Gastroesophageal sphincter (tissue), 4 donors: ENCODE results near the gene PLEKHM3. TPM values are rescaled to one million over a fixed set of nuclear protein-coding genes. Genes with fewer than 3 reads are reported as not detected.

Experiments used
- ATAC-seq: fragments of 150-250 bp; one replicate; pipeline ENCODE4 v1.9.1; 2016; ENCODE audit warnings: mild to moderate bottlenecking, moderate library complexity
- H3K27ac ChIP-seq, 4 donors: fragments of 200-600 bp; sonication (generic) in 3 of 4; 1 replicate in 3 of 4; 2 replicates in 1 of 4; pipeline ENCODE4 v1.5.1; 2016 to 2019
- H3K27me3 ChIP-seq: fragments of 200-600 bp; sonication (generic); one replicate; pipeline ENCODE4 v1.5.1; 2019
- H3K36me3 ChIP-seq, 2 donors: fragments of 200-600 bp; sonication (generic); one replicate each; pipeline ENCODE4 v1.5.1; 2019; ENCODE audit warnings: control low read depth in 1 of 2
- H3K4me1 ChIP-seq, 3 donors: fragments of 200-600 bp; sonication (generic); 1 replicate in 2 of 3; 2 replicates in 1 of 3; pipeline ENCODE4 v1.5.1; 2016 to 2019; ENCODE audit warnings: control low read depth in 2 of 3
- H3K4me3 ChIP-seq, 2 donors: fragments of 200-600 bp; sonication (generic); one replicate each; pipeline ENCODE4 v1.5.1; 2019; ENCODE audit warnings: mild to moderate bottlenecking in 1 of 2, moderate library complexity in 1 of 2
- H3K9me3 ChIP-seq, 3 donors: fragments of 200-600 bp; sonication (generic); one replicate each; pipeline ENCODE4 v1.5.1; 2017 to 2019; ENCODE audit warnings: control low read depth in 2 of 3
- CTCF ChIP-seq, 4 experiments: fragments of 200-600 bp in 2 of 4; fragments of 450-650 bp in 2 of 4; sonication (generic) in 1 of 4; IDR thresholded peaks; one replicate each; pipeline ENCODE4 v1.5.1; 2017 to 2019; ENCODE audit warnings: antibody characterized with exemption in 4 of 4, mild to moderate bottlenecking in 2 of 4, moderate library complexity in 2 of 4
- EP300 ChIP-seq: sonication (generic); formaldehyde crosslinking; IDR thresholded peaks from one replicate; pipeline ENCODE4 v1.6.1; 2017; ENCODE audit warnings: antibody characterized with exemption, mild to moderate bottlenecking
- POLR2A ChIP-seq, 2 donors: fragments of 450-650 bp; IDR thresholded peaks; one replicate each; pipeline ENCODE4 v1.6.1; 2017; ENCODE audit warnings: antibody characterized with exemption in 2 of 2, mild to moderate bottlenecking in 2 of 2, moderate library complexity in 1 of 2
- POLR2AphosphoS5 ChIP-seq: sonication (generic); formaldehyde crosslinking; IDR thresholded peaks from one replicate; pipeline ENCODE4 v1.6.1; 2017; ENCODE audit warnings: antibody characterized with exemption
- WGBS, 2 donors: methylation state at CpG; one replicate each; pipeline ENCODE4 v1.1.5; 2018; ENCODE audit warnings: low coverage in 1 of 2; 5-methylcytosine and 5-hydroxymethylcytosine counted together
- total RNA-seq, 4 donors: library from RNA; depleted of rRNA; stranded (reverse); fragments of >200 nt; gene quantifications; one replicate each; pipeline ENCODE4 v1.1.0, GENCODE V29; 2016

The PLEKHM3 gene
- total RNA-seq, 4 donors from 2014 or later = 21.4 to 35.5 (median 29.7) TPM

- no peak overlapping the region for H3K27ac ChIP-seq
- peaks cover 0 to 8% of the 10 kb centered on the region in 2 donors for H3K36me3 ChIP-seq
- H3K9me3 ChIP-seq = no peaks in the 10 kb centered on the region
- ATAC-seq = no peak
- 90 to 93% methylated on average over 2 to 16 of the region's 29 CpGs for WGBS, 2 donors
- no peak overlapping the region for H3K4me3 ChIP-seq
- peaks cover 2 to 60% (median 3%) of the 10 kb centered on the region in 3 donors for H3K4me1 ChIP-seq
- TF ChIP-seq POLR2AphosphoS5 = no peak
- no peak for TF ChIP-seq CTCF (IDR thresholded peaks at IDR 0.05)
- TF ChIP-seq EP300 = no peak
- TF ChIP-seq POLR2A (IDR thresholded peaks at IDR 0.05) = no peak
- H3K27me3 ChIP-seq = no peaks in the 10 kb centered on the region
Measured at GRCh38 chr2:207930747-207931146, 94.6 kb downstream of the PLEKHM3 start.

GRCh38 chr2:207929923-207930322 is 95.4 kb downstream of the PLEKHM3 start:
- H3K27ac ChIP-seq = no peak overlapping the region
- TF ChIP-seq EP300 (no peak), POLR2AphosphoS5 (peak; percentile 59), CTCF (IDR thresholded peaks at IDR 0.05) (no peak)
- no peaks in the 10 kb centered on the region for H3K27me3 ChIP-seq
- WGBS, 2 donors = 91 to 94% methylated on average over 3 of the region's 3 CpGs
- no peak overlapping the region for H3K4me3 ChIP-seq
- no peaks in the 10 kb centered on the region for H3K9me3 ChIP-seq
- ATAC-seq = no peak
- peaks cover 0 to 8% of the 10 kb centered on the region in 2 donors for H3K36me3 ChIP-seq
- H3K4me1 ChIP-seq = peaks cover 2 to 56% (median 3%) of the 10 kb centered on the region in 3 donors

GRCh38 chr2:207928079-207928478 is 97.2 kb downstream of the PLEKHM3 start:
- Histone ChIP-seq H3K27ac (peak overlapping the region in 1 of 4 donors; percentile 81), H3K27me3 (no peaks in the 10 kb centered on the region), H3K9me3 (no peaks in the 10 kb centered on the region), H3K36me3 (peaks cover 0 to 8% of the 10 kb centered on the region in 2 donors), H3K4me3 (no peak overlapping the region), H3K4me1 (peaks cover 2 to 45% (median 3%) of the 10 kb centered on the region in 3 donors)
- no peak for TF ChIP-seq CTCF (IDR thresholded peaks at IDR 0.05)
- no peak for TF ChIP-seq POLR2A (IDR thresholded peaks at IDR 0.05)
- no peak for TF ChIP-seq EP300
- TF ChIP-seq POLR2AphosphoS5 = no peak
- no peak for ATAC-seq

GRCh38 chr2:207926989-207927300 is 98.4 kb downstream of the PLEKHM3 start:
- H3K36me3 ChIP-seq = peaks cover 0 to 8% of the 10 kb centered on the region in 2 donors
- no peak for ATAC-seq
- H3K4me3 ChIP-seq = peak overlapping the region in 1 of 2 donors; percentile 18
- no peaks in the 10 kb centered on the region for H3K9me3 ChIP-seq
- peaks cover 2 to 34% (median 3%) of the 10 kb centered on the region in 3 donors for H3K4me1 ChIP-seq
- no peaks in the 10 kb centered on the region for H3K27me3 ChIP-seq
- 29 to 55% methylated on average over 3 to 4 of the region's 4 CpGs for WGBS, 2 donors
- H3K27ac ChIP-seq = peak overlapping the region; percentile 70 to 81 (median 73)
- TF ChIP-seq CTCF (IDR thresholded peaks at IDR 0.05) = no peak
- no peak for TF ChIP-seq POLR2A (IDR thresholded peaks at IDR 0.05)
- no peak for TF ChIP-seq POLR2AphosphoS5
- TF ChIP-seq EP300 = no peak

GRCh38 chr2:207926133-207926988 is 99.0 kb downstream of the PLEKHM3 start:
- peak overlapping the region in 1 of 2 donors; percentile 18 for H3K4me3 ChIP-seq
- H3K4me1 ChIP-seq = peaks cover 2 to 31% (median 3%) of the 10 kb centered on the region in 3 donors
- peak; percentile 92 for ATAC-seq
- WGBS, 2 donors = 25 to 33% methylated on average over 9 to 13 of the region's 13 CpGs
- no peaks in the 10 kb centered on the region for H3K27me3 ChIP-seq
- H3K9me3 ChIP-seq = no peaks in the 10 kb centered on the region
- peaks cover 0 to 8% of the 10 kb centered on the region in 2 donors for H3K36me3 ChIP-seq
- peak overlapping the region; percentile 70 to 81 (median 73) for H3K27ac ChIP-seq
- TF ChIP-seq POLR2A (IDR thresholded peaks at IDR 0.05) (no peak), POLR2AphosphoS5 (peak; percentile 73), CTCF (IDR thresholded peaks at IDR 0.05) (peak in 2 of 4 experiments; percentile 25 to 27), EP300 (no peak)
